CD1c-positive myeloid dendritic cell (primary cell): ENCODE data around the gene ALG3.

Experiments
- DNase-seq: peaks from one replicate; pipeline ENCODE4 v3.0.0-alpha.2; 2016; ENCODE audit errors: extremely low spot score

ALG3 gene

DNA sequence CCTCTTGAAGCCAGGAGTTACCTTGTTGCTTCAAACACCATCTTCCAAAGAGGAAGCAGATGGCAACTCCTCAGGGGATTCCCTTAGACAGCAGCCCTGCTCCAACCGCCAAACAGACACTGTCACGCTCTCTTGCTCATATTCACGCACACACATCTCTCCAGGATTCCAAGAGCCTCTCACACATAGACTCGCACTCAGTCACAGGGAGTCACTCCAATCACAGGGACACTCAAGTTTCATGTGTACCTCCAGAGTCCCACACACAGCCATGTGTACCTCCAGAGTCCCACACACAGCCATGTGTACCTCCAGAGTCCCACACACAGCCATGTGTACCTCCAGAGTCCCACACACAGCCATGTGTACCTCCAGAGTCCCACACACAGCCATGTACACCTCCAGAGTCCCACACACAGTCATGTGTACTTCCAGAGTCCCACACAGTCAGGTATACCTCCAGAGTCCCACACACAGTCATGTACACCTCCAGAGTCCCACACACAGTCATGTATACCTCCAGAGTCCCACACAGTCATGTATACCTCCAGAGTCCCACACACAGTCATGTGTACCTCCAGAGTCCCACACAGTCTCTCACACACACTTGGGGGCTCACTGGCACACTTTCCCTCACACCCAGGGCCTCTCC lies 13.3 kb downstream of the ALG3 start:
- DNase-seq = no peak

DNA sequence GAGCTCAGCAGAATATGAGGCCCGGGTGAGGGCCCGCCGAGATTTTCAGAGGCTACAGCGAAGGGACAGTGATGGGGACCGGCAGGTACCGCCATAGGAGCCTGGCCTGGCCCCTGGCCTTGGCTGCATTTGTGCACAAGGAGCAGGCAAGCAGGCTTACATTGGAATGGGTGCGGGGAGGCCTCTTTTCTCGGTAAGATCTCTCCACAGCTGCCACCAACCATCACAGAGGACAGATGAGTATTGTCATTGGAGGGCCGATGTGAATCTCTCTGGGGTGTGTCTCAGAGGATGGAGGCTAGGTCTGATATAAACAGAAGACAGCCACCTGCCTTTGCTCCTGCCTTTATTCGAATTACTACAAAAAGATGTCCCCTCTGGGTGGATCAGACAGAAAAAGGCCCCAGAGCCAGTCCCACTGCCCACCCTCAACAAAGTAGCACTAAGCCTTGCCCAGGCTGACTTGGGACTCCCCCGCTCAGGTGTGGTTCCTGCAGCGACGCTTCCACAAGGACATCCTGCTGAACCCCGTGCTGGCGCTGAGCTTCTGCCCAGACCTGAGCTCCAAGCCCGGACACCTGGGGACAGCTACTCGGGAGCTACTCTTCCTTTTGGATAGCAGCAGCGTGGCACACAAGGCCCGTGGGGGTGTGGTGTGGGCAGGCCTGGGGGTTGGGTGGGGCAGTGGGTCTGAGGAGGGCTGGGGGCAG lies 13.9 kb downstream of the ALG3 start:
- no peak for DNase-seq

DNA sequence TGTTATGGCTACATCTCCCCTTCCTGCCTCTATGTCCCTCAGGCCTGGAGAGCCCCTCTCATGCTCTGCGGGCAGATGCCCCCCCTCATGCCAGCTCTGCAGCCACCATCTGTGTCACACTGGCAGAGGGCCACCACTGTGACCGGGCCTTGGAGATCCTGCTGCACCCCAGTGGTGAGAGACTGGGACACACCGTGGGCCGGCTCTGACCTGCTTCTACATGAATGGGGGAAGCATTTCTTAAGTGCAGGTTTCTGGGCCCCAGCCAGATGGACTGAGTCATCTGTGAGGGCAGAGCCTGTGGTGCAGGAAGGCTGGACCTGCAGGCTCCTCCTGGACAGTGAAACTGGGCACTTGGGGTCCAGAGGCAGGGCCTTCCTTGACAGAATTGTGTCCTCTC lies 14.5 kb downstream of the ALG3 start:
- DNase-seq = peak; percentile 5

DNA sequence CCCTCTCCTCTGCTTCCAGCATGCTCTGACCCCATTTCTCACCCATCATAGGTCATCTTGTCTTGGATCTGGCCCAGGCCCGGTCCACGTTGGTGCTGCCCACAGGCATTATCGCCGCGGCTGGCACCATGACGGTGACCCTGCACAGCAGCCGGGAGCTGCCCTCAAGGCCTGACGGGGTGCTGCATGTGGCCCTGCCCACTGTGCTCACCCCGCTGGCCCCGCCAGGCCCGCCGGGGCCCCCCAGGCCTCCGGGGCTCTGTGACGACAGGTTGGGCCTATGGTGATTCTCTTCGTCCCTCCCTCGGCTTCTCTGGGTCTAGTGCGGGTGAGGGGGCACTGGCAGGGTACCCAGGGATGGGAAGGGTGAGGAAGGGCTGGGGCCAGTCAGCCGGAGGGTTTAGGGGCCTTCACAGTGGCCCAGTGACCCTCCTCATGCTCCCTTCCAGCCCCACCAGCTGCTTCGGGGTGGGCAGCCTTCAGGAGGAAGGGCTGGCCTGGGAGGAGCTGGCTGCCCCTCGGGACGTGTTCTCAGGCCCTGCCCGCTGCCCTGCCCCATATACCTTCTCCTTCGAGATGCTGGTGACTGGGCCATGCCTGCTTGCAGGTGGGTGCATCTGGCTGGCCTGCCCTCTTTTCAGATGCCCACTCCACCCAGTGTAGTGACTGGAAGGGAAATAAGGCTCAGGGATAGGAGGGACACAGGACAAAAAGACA lies 15.5 kb downstream of the ALG3 start:
- DNase-seq = no peak

DNA sequence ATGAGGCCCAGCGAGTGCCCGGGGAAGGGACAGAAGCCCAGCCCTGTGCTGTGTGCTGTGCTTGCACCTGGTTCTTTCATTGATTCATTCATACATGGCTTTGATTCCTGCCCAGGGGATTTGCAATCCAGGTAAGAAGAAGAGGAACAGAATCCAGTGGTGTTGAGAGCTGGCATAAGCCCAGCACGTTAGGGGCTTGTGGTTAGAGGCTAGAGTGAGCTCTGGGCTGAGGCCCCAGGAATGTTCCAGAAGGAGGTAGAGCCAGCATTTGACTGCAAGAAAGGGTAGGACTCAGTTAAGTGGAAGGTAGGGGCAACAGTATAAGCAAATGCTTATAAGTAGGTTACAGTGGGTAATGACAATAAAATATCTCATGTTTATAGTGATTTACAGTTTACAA lies 17.1 kb downstream of the ALG3 start:
- DNase-seq = no peak

DNA sequence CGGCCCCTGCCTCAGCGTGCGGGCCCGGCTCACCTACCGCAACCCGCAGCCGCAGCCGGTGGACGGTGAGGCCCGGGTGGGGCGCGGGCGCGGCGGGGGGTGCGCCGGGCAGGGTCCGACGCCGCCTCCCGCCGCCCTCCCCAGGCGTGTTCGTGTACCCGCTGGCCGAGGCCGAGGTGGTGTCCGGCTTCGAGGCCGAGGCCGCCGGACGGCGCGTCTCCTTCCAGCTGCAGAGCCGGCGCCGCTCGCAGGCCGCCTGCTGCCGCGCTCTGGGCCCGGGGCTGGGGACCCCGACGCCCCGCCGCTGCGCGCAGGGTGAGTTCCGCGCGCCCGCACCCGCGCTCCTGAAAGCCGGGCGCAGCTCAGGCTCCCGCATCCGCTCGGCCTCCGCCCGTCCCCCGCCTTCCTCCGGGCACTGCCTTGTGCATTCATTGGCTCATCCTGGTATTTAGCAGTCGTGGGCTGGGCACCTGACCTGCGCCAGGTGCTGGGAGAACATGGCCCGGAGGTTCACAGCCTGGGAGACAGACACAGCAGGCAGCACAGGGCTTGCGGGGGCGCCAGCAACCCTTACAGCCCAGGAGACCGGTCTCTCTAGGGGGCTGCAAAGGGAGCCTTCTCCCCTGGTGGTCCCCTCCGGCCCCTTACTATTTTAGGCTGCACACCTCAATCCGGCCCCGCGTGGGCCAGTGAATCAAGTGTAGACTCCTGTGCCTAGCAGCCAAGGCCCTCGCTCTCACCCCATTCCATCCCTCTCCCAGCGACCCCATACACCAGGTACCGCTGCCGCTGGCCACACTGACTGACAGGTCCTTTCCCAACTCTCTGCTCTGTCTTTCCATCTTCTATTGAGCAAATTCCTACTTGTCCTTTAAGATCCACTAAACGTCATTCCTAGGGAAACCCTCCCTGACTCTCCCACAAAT lies 17.9 kb downstream of the ALG3 start:
- DNase-seq = no peak

DNA sequence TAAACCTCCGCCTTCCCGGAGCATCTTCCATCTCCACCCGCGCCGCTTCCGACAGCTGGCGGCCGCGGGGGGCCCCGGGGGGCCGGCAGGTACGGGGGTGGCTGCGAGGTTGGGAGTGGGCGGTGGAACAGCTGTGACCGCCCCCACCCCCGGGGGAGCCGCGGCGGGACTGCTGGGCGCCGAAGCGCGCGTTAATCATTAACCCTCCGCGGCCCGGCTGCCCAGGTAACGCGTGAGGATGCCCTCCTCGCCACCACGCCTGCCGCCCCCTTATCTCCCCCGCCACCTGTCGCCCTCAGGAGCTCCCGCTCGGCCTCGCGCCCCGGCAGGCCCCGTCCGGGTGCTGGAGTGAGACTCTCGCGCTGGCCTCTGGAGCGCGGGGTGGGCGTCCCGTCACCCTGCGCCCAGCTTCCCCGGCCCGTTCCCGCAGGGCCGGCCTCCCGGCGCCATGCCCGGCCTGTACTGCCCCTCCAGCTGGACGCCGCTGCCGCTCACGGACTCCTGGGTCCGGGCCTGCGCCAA lies 18.6 kb downstream of the ALG3 start:
- DNase-seq = no peak

DNA sequence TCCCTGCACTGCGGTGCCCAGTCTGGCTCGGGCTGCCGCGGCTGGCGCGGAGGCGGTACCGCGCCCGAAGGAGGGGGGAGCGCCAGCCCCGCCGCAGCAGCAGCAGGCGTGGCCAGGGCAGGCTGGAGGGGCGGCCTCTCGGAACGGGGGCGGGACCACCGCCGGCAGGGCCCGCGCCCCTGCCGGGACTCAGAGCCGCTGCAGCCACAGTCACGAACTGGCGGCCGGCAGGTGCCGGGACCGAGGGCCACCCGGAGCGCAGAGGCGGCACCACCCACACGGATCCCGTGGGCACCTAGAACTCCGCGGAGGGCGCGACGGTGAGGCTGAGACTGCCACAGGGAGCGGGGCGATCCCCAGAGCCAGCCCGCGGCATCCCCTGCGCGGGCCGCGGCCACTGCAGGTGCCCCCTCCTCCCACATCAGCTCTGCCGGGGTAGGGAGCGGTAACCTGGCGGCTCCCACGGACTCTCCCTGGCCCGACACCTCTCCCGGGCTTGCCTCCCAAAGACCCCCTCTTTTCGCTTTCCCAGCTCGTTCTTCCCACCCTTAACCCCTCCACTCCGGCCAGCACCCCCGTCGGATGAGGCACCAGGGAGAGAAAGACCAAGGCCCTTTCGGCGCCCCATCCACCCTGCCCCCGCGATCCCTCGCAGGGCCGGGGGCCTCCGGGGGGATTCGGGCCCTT lies 19.2 kb downstream of the ALG3 start, which contains the start of gene VWA5B2:
Gene VWA5B2 (plus strand): TSS at position 192 of the 687 bp plus-strand sequence. CDS start 944 bp downstream, outside the sequence.
- DNase-seq = peak; percentile 71

DNA sequence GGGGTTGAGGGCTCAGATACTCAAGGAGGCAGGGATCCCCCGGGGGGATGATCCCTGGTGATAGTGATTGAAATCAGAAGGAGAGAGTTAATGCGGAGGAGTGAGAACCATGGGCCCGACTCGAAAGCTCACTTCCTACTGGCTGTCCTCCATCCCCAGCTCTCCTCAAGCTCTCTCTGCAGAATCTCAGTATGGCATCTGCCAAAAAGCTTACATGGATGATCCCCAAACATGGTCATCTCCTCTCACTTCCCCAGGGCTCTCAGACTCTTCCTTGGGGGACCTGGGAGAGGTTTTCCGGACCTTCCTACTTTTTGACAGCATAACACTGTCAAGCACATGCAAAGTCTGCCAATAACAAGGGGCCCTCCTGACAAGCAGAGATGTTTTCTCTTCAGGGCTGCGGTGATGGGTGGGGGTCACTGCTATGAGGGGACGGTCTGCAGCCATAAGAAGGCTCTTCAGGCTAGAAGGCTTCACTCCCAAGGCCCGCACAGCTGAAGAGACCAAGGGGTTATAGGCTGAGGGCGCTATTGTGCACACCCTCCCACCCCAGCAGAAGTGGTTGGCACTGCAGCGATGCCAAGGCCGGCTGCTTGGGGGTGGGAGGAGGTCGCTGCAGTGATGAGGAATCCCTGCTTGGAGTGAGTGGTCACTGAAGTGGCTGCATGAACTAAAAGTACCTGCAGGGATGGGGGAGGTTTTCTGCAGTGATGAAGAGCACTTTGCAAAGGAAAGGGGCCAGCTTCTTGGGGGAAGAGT lies 20.2 kb downstream of the ALG3 start:
- no peak for DNase-seq

DNA sequence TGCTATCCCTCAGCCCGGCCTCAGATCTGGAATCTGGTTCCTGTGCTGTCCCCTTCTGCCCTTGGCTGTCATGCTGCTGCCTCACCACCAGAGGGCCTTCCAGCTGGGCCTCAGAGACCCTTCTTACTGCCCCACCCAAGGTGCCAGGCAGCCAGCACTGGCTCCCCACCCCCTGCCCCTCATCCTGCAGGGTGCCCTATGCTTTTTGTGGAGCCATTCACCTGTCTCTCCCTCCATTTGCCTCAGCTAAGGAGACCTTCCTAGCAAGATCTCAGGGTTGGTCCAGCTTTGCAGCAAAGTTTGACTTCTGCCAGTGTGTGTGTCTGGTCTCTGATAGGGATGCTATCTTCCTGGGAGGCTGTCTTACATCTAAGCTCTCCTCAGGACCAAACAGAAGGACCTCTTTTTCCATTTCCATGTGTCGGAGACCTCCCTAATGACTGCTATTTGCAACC lies 21.3 kb downstream of the ALG3 start:
- DNase-seq = peak; percentile 51

DNA sequence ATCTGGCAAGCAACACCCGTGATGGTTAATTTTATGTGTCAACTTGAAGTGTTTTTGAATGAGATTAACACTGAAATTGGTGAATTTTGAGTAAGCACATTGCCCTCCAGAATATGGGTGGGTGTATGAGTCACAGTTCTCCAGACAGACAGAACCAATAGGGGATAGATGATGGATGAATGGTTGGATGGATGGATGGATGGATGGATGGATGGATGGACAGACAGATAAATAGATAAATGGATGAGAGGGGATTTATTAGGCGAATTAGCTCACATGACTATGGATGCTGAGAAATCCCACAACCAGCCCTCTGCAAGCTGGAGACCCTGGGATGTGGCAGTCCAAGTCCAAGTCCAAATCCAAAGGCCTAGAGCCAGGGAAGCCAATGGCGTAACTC lies 24.8 kb downstream of the ALG3 start:
- DNase-seq = no peak

DNA sequence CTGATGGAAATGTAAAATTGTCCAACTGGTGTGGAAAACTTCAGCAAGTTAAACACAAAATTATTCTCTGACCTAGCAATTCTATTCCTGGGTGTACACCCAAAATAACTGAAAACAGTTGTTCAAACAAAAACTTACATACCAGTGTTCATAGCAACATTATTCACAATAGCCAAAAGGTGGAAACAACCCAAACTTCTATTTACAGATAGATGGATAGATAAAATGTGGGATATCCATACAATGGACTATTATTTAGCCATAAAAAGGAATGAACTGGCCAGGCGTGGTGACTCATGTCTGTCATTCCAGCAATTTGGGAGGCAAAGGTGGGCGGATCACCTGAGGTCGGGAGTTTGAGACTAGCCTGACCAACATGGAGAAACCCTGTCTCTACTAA lies 26.2 kb downstream of the ALG3 start:
- DNase-seq = no peak

DNA sequence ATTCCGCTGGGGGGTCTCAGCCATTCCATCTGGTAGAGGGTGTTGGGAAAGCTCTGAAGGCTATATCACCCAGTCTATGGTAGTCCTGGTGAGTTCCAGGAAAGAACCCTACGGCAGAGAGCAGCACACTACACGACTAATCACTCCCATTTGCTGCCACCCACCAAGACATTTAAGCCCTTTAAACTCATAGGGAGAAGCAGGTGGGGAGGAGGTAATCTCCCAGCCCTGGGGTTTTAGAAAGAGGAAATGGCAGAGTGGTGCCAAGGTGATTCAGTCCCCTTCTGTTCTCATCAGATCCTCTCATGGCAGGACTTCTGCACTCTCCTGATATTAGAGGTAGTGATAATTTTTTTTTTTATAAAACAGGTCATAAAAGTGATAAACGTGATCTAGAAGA lies 29.9 kb downstream of the ALG3 start:
- DNase-seq = no peak

DNA sequence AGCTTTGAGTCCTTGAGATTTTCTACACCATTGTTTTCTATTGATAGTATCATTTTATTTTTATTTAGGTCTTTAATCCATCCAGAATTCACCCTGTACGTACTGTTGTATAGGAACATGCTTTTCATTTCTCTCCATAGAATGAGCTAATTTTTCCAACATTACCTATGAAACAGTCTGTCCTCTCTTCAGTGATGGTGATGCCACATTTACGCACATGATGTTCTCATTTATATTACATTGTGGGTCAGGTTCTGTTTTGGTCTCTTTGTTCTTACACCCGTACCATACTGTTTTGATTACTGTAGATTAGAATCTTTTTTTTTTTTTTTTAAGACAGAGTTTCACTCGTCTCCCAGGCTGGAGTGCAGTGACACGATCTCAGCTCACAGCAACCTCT lies 37.0 kb downstream of the ALG3 start:
- no peak for DNase-seq

DNA sequence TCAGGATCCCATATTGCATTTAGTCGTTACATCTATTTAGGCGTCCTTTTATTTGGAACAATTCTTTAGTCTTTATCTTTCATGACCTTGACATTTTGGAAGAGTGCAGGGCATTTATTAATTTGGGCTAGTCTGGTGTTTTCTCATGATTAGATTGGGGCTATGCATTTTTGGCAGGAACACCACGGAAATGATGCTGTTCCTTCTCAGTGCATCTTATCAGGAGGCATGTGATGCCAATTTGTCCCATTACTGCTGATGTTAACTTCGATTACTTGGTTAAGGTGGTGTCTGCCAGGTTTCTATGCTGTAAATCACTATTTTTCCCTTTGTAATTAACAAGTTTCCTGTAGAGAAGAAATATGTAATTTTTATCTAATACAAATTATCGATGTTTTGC lies 37.5 kb downstream of the ALG3 start:
- no peak for DNase-seq

DNA sequence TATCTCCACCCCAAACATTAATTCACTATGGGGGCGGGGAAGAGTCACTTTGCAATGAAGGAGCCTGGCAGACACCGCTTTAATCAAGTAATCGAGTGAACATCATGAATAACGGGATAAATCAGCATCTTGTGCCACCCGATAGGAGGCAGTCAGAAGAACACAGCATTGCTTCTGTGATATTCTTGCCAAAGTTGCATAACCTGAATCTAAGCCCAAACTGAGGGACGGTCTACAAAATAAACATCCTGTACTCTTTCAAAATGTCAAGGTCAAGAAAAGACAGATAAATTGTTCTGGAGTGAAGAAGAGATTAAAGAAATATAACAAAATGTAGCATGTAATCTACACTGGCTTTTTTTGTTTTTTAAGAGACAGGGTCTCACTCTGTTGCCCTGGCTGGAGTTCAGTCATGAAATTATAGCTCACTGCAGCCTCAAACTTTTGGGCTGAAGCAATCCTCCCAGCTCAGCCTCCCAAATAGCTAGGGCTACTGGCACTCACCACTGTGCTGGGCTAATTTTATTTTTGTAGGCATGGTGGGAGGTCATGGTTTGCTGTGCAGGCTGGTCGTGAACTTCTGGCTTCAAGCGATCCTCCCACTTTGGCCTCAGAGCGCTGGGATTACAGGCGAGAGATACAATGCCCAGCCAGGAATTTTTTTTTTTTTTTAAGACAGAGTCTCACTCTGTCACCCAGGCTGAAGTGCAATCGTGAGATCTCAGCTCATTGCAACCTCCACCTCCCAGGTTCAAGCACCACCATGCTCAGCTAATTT lies 39.4 kb downstream of the ALG3 start:
- DNase-seq = no peak

DNA sequence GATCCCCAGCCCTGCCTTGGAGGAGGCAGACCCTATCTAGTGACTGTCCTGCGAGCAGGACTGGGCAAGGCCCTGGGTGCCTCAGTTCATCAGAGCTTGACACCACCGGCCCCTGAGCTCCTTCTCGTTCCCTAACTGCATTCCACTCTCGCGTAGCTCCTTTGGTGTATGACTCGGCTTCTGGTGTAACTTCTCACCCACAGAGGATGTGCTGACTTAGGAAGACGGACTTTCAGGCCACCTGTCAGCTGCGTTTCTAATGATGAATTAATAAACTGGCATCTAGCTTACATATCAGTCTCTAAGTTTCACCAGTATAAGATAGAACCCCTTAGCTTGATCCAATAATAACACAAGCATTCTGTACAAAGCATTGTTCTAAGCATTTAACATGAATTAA lies 45.2 kb downstream of the ALG3 start:
- DNase-seq = no peak

DNA sequence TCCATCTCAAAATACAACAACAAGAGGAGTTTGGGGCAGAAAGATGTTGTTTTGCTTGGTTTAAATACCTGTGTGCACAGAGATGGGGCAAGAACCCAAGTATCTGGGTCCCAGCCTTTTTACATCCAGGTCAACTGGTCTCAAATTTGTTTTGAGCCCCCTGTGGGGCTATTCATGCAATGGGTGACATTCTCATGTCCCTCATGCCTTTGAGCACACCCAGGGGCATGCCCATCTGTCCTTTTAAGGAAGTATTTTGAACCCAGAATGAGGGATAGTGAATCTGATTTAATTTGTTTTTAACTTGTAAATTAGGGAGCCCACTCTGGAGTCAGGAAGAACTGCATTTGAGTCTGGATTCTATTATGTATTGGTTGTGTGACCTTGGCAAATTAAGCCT lies 47.9 kb downstream of the ALG3 start:
- no peak for DNase-seq

DNA sequence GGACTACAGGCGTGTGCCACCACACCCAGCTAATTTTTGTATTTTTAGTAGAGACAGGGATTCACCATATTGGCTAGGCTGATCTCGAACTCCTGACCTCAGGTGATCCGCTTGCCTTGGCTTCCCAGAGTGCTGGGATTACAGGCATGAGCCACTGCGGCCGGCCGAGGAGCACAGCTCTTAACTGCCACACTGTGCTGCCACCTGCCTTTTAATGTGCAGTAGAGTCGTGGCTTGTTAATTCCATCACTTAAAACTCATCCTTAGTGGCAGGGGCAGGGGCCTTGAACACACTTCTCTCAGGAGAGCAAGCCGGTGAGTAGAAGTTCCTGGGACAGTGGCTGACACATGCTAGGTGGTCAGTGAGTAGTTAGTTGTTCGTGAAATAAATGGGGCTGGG lies 50.3 kb downstream of the ALG3 start:
- no peak for DNase-seq
